HL-60/S4 treated with retinoic acid at 250 ng/mL for 4 days and 3 days (cell line): ENCODE measurements around the gene TRPM8.

Source experiments
- in situ Hi-C: fragments of 300-500 bp; cut with MboI; formaldehyde crosslinking; loops from 2 replicates; pipeline ENCODE4 v1.7.0; 2022; ENCODE audit warnings: low sequenced_read_pairs

The TRPM8 gene

DNA sequence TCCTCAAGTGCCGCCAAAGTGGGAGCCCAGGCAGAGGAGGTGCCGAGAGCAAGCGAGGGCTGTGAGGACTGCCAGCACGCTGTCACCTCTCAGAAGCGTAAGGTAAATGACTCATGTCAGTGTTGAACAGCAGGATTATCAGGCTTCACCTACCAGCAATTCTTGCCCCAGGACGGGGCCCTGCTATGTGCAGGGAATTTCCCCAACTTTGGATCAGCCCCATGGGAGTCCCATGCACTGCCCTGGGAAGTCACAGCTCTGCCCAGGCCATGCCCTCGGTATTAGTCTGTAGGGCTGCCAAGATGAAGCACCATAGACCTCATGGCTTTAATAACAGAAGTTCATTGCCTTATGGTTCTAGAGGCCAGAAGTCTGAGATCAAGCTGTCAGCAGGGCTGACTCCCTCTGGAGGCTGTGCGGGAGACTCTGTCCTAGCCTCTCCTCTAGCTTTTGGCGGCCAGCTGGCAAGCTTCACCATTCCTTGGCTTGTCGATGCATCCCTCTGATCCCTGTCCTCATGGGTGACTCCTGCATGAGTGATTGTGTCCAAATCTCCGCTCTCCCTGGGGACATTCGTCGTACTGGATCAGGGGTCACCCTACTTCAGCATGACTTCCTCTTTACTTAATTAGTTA lies 55.9 kb downstream of the TRPM8 start:
- in situ Hi-C loops, result no loop called here

- in situ Hi-C loops, result no loop called here
These were observed 56.6 kb downstream of the TRPM8 start for GRCh38 chr2:233973786-233974185.

DNA sequence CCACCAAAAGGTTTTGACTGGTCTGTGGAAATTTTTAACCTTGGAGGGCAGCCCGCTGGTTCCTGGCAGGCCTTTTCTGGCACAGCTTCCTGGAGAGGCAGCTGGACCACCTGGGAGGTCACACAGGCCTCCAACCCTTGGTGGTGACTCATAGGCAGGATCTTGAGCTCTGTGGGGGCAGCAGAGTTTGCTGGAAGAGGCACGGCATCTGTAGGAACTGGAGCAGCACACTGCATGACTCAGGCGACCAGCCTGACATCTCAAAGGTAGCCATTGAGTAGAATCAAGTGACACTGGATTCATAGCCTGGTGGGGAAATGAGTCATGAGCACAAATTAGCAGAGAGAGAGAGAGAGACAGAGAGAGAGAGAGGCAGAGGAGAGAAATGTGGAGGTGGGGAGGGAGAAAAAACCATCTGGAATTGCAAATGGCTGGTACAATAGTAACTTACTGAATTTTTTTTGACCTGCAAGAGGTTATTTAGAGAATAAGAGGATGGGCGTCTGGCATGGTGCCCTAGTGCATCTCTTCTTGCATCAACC lies 57.4 kb downstream of the TRPM8 start:
- in situ Hi-C loops, result no loop called here

DNA sequence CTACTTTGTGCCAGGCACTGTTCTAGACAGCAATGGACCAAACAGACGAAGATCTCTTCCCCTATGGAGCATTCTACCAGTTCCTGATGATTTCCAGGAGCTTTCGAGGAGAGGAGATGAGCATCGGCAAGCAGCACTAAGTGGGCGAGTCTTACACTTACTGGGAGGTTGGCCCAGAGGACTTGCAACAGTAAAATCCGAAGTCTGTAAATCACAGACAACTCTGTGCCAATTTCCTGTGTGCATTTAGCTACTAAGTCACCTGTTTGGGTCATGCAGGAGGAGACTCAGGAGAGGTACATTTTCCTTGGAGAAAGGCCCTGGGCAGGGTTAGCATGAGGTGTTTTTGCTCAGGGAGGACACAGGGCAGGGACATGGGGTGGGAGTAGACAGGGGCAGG lies 58.9 kb downstream of the TRPM8 start:
- in situ Hi-C loops, result no loop called here

DNA sequence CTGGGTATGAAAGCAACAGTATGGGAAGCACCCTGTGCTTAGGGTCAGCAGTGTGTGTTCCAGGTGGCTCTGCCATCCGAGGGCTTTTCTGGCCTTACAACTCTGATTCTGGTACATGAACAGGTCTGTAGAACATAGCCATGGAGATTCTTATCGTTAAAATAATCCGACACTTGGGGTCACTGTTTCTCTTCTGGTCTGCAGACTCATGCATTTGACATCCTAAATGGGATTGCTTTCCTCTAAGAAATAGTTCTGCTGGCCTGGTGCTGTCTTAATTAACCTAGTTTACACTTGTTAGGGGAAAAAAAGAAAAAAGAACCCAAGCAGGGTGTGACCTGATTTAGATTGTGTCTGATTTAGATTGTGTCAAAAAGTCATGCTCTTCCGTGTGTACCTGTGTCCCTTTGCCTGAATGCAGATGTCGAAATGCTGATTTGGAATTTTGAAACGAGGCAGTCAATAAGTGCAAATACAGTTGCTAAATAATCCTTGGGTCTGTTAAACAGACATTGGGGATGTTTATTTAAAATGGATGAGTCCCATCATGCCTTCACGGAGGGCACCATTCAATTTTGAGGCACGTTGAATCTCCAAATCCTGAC lies 59.6 kb downstream of the TRPM8 start:
- in situ Hi-C loops, result no loop called here

GRCh38 chr2:233977296-233977837 lies 60.2 kb downstream of the TRPM8 start:
- in situ Hi-C loops, result no loop called here

- in situ Hi-C loops, result no loop called here
These were observed 62.6 kb downstream of the TRPM8 start for GRCh38 chr2:233979748-233980147.

- in situ Hi-C loops, result no loop called here
These were observed 63.9 kb downstream of the TRPM8 start for GRCh38 chr2:233980955-233981561.

DNA sequence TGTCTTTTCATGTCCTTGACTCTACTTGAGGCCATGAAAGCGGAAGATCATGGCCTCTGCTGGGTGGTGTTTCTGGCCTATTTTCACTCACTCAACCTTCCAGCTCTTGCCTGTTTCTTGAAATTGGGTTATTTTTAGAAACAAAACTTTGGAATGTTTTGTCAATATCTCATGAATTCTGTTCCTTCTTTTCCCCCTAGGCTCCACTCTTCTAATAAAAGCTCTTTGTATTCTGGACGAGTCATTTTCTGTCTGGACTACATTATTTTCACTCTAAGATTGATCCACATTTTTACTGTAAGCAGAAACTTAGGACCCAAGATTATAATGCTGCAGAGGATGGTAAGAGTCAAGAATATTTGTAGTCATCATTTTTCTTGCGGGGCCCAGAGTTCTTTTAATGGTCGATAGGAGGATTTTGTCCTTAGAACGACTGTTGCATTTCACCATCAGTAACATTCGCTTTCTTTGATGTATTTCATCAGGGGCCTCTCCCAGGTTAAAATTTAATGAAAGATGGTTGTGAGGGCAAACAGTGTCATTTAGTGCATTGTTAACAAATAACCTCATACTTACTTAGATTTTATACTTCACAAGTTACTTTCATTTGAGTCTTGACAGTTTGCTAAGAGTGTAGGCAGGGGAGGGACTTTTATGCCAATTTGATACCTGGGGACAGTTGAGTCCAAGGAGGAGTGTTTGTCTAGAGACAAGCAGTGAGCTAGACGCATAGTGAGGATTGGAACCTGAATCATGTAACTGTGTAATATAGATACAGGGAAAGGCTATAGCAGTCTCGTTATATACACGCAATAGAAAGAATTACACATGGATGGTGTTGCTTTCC lies 64.6 kb downstream of the TRPM8 start:
- in situ Hi-C loops, result no loop called here

GRCh38 chr2:233982421-233983121 lies 65.4 kb downstream of the TRPM8 start:
- in situ Hi-C loops, result no loop called here

DNA sequence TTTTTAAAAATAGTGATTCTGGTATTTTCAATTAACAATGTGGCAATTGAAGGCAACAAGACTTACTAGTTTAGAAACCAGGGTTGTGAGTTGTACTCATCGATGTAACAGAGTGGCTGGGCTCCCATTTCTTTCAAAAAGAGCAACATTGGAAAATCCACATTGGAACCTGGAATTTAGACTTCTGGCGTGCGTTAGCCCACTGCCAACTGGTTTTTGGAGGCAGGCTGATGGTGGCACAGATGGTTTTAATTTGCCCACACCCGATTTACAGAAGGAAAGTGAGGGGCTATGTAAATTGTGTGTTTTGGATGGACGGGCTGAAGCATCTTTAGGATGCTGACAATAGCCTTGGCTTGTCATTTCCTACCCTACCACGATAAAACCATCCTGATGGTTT lies 66.3 kb downstream of the TRPM8 start:
- in situ Hi-C loops, result no loop called here

DNA sequence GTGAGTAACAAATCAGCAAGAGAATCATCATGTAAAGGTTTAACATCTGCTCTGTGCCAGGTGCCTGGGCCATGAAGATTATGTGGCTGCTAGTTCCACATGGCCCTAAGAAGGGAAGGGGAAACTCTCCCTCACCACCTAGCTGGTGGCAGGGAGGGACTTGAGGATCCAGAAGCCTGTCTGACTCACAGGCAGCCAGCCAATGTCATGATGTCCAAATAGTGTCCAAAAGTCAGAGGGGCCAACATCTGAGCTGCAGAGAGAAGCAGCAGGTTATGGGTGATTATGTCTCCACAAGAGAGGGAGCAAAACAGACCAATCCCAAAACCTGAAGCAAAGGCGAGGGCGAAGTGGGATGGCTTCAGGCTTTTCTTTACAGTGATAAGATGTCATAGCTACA lies 71.4 kb downstream of the TRPM8 start:
- in situ Hi-C loops, result no loop called here

- in situ Hi-C loops, result no loop called here
These were observed 72.2 kb downstream of the TRPM8 start for GRCh38 chr2:233989221-233989858.

- in situ Hi-C loops, result no loop called here
These were observed 73.2 kb downstream of the TRPM8 start for GRCh38 chr2:233990261-233990798.

DNA sequence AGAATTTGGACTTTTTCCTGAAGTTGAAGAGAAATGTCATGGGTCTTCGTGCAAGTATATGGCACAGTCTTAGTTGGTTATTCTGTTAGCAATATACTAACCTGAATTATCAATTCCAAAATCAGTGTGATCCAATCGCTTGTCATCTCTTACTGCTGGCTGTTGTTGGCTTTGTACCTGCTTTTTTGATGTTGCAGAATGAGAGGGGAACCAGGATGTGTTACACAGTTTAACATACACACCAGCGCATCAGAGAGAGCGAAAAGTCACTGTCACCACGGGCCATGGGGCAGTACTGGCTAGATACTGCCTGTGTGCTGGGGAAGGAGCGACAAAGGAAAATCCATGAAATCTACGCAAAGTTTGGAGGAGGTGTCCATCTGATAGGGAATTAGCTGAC lies 74.0 kb downstream of the TRPM8 start:
- in situ Hi-C loops, result no loop called here

GRCh38 chr2:233992513-233993217 lies 75.5 kb downstream of the TRPM8 start:
- in situ Hi-C loops, result no loop called here

- in situ Hi-C loops, result no loop called here
These were observed 76.3 kb downstream of the TRPM8 start for GRCh38 chr2:233993461-233993860.

- in situ Hi-C loops, result no loop called here
These were observed 77.0 kb downstream of the TRPM8 start for GRCh38 chr2:233994151-233994550.

- in situ Hi-C loops, result no loop called here
These were observed 78.8 kb downstream of the TRPM8 start for GRCh38 chr2:233996000-233996399.
